ENCODE measurements around the gene WDR12.
"Not testable (repeated sequence)": the region's sequence is repeated elsewhere in the genome, so short reads cannot be mapped to it uniquely, and the experiment has no call there.

WDR12 gene

DNA sequence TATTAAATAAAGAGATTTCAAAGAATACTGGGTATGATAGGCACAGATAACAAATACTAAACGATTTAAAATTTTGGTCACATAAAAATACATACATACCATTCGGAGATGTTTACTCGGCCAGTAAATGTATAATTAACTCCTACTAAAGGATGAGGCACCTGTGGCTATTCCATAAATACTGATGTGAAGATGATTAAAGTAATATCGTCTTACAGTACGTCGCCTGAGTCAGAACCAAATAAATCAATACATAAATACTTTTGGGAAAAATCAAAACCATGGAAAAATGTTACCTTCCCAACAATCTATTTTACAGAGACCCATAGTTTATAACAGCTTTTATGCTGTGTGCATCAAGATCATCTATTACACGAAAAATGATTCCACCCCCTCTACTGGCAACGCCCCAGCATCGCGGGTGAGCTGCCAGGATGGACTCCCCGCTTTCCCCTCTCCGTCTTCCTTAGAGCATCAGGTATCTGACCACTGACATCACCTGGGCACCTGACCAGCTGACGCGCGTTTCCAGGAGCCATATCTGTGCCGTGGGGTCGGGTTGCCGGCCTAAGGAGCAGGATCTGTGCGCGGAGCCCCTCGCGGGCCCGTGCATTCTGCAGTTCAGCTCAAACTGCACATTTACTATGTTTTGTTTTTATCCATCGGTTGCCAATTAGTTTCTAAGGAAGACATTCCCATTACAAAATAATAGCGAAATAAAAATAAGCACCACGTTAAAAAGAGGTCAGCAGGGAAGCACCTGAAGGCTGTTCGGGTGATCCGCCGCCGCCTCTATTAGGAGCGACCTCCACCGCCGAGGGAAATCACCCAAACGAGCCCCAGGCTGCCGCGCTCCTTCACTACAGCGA is 40.8 kb downstream of the WDR12 start:
- no peaks in the 10 kb centered on the region for H3K9me3 ChIP-seq (ENCODE audit: insufficient read depth, low read length)
- no peaks in the 10 kb centered on the region for H3K9me2 ChIP-seq (replicated peaks; ENCODE audit: insufficient read depth, low read length)
- H4K20me1 ChIP-seq (ENCODE audit: low read depth, low read length) = no peaks in the 10 kb centered on the region
- peak overlapping the region; percentile 99 for H2AFZ ChIP-seq (ENCODE audit: low read depth, low read length, severe bottlenecking)
- H3K27me3 ChIP-seq (ENCODE audit: low read length) = no peaks in the 10 kb centered on the region
- peak overlapping the region; percentile 76 for H3K4me3 ChIP-seq (ENCODE audit: insufficient read depth, low read length, poor library complexity, severe bottlenecking)
- H3K4me2 ChIP-seq (ENCODE audit: low read depth, low read length, poor library complexity, severe bottlenecking) = peak overlapping the region; percentile 88
- H3K79me2 ChIP-seq (ENCODE audit: insufficient read depth, low read length) = no peaks in the 10 kb centered on the region
- peaks cover 27% of the 10 kb centered on the region for H3F3A ChIP-seq (ENCODE audit: insufficient read depth)
- peak overlapping the region; percentile 72 for H3K9ac ChIP-seq (ENCODE audit: low read length)
- no peaks in the 10 kb centered on the region; the same call in 1 of the 2 replicates for H3K36me3 ChIP-seq (ENCODE audit: low read length)
- H3K27ac ChIP-seq (ENCODE audit: low read depth, low read length) = no peak overlapping the region
- no peak for TF ChIP-seq EZH2phosphoT487 (conservative IDR thresholded peaks at IDR 0.05; ENCODE audit: low read length)
- TF ChIP-seq, protein P1, sequence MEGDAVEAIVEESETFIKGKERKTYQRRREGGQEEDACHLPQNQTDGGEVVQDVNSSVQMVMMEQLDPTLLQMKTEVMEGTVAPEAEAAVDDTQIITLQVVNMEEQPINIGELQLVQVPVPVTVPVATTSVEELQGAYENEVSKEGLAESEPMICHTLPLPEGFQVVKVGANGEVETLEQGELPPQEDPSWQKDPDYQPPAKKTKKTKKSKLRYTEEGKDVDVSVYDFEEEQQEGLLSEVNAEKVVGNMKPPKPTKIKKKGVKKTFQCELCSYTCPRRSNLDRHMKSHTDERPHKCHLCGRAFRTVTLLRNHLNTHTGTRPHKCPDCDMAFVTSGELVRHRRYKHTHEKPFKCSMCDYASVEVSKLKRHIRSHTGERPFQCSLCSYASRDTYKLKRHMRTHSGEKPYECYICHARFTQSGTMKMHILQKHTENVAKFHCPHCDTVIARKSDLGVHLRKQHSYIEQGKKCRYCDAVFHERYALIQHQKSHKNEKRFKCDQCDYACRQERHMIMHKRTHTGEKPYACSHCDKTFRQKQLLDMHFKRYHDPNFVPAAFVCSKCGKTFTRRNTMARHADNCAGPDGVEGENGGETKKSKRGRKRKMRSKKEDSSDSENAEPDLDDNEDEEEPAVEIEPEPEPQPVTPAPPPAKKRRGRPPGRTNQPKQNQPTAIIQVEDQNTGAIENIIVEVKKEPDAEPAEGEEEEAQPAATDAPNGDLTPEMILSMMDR (IDR thresholded peaks at IDR 0.05; ENCODE audit: insufficient read depth, low read length, poor library complexity, severe bottlenecking) = peak; percentile 69

DNA sequence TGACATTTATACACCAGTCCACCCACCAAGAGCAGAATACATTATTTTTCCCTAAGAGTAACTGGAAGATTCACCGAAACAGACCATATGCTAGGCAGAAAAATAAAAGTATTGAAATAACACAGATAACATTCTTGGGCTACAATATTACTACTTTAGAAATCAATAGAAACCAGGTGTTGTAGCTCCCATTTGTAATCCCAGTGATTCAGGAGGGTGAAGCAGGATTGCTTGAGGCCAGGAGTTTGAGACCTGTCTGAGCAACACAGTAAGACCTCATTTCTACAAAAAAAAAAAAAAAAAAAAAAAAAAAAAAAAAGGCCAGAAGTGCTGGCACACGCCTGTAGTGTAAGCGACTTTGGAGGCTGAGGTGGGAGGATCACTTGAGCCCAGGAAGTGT is 49.5 kb downstream of the WDR12 start:
- Histone ChIP-seq H3K79me2 (ENCODE audit: insufficient read depth, low read length) (no peaks in the 10 kb centered on the region), H3K27ac (ENCODE audit: low read depth, low read length) (no peak overlapping the region), H3K36me3 (ENCODE audit: low read length) (no peaks in the 10 kb centered on the region), H3K9ac (ENCODE audit: low read length) (no peak overlapping the region), H3K27me3 (ENCODE audit: low read length) (no peaks in the 10 kb centered on the region), H4K20me1 (ENCODE audit: low read depth, low read length) (no peaks in the 10 kb centered on the region), H3K9me3 (ENCODE audit: insufficient read depth, low read length) (no peaks in the 10 kb centered on the region), H3K4me2 (ENCODE audit: low read depth, low read length, poor library complexity, severe bottlenecking) (no peak overlapping the region), H2AFZ (ENCODE audit: low read depth, low read length, severe bottlenecking) (no peak overlapping the region), H3F3A (ENCODE audit: insufficient read depth) (no peaks in the 10 kb centered on the region), H3K9me2 (replicated peaks; ENCODE audit: insufficient read depth, low read length) (no peaks in the 10 kb centered on the region), H3K4me3 (ENCODE audit: insufficient read depth, low read length, poor library complexity, severe bottlenecking) (no peak overlapping the region)
- TF ChIP-seq, protein P1 (IDR thresholded peaks at IDR 0.05; ENCODE audit: insufficient read depth, low read length, poor library complexity, severe bottlenecking) = no peak
- TF ChIP-seq EZH2phosphoT487 (conservative IDR thresholded peaks at IDR 0.05; ENCODE audit: low read length) = no peak

DNA sequence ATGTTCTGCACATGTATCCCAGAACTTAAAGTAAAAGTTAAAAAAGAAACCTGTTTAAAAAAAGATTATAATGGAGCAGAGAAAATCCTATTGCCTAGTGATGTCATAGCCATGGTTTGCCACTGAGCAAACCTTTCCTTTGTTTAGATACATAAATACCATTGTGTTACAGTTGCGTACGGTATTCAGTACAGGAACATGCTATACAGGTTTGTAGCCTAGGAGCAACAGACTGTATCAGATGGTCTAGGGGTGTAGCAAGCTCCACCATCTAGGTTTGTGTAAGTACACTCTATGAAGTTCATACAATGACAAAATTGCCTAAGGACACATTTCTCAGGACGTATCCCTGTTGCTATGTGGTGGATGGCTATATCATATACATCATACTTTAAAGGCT is 52.9 kb downstream of the WDR12 start:
- Histone ChIP-seq H3F3A (ENCODE audit: insufficient read depth) (no peaks in the 10 kb centered on the region), H3K9me3 (ENCODE audit: insufficient read depth, low read length) (no peaks in the 10 kb centered on the region), H3K9ac (ENCODE audit: low read length) (no peak overlapping the region), H3K36me3 (ENCODE audit: low read length) (no peaks in the 10 kb centered on the region), H3K27ac (ENCODE audit: low read depth, low read length) (no peak overlapping the region), H3K4me3 (ENCODE audit: insufficient read depth, low read length, poor library complexity, severe bottlenecking) (no peak overlapping the region), H3K27me3 (ENCODE audit: low read length) (no peaks in the 10 kb centered on the region), H3K9me2 (replicated peaks; ENCODE audit: insufficient read depth, low read length) (no peaks in the 10 kb centered on the region), H4K20me1 (ENCODE audit: low read depth, low read length) (no peaks in the 10 kb centered on the region), H3K79me2 (ENCODE audit: insufficient read depth, low read length) (no peaks in the 10 kb centered on the region), H2AFZ (ENCODE audit: low read depth, low read length, severe bottlenecking) (no peak overlapping the region), H3K4me2 (ENCODE audit: low read depth, low read length, poor library complexity, severe bottlenecking) (no peak overlapping the region)
- TF ChIP-seq EZH2phosphoT487 (conservative IDR thresholded peaks at IDR 0.05; ENCODE audit: low read length) = no peak
- TF ChIP-seq, protein P1 (IDR thresholded peaks at IDR 0.05; ENCODE audit: insufficient read depth, low read length, poor library complexity, severe bottlenecking) = no peak

DNA sequence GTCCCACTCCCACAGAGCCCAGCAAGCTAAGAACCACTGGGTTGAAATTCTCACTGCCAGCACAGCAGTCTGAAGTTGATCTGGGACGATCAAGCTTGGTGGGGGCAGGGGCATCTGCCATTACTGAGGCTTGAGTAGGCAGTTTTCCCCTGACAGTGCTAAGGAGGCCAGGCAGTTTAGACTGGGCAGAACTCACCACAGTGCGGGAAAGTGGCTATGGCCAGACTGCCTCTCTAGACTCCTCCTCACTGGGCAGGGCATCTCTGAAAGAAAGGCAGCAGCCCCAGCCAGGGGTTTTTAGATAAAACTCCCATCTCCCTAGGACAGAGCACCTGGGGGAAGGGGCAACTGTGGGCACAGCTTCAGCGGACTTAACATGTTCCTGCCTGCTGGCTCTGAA is 62.1 kb downstream of the WDR12 start:
- not testable (repeated sequence) for H3K9me3 ChIP-seq (ENCODE audit: insufficient read depth, low read length); H4K20me1 ChIP-seq (ENCODE audit: low read depth, low read length); H3K4me2 ChIP-seq (ENCODE audit: low read depth, low read length, poor library complexity, severe bottlenecking); H3F3A ChIP-seq (ENCODE audit: insufficient read depth); H3K9me2 ChIP-seq (replicated peaks; ENCODE audit: insufficient read depth, low read length); H3K79me2 ChIP-seq (ENCODE audit: insufficient read depth, low read length); H3K27ac ChIP-seq (ENCODE audit: low read depth, low read length); H3K9ac ChIP-seq (ENCODE audit: low read length); H2AFZ ChIP-seq (ENCODE audit: low read depth, low read length, severe bottlenecking); H3K4me3 ChIP-seq (ENCODE audit: insufficient read depth, low read length, poor library complexity, severe bottlenecking); H3K36me3 ChIP-seq (ENCODE audit: low read length); H3K27me3 ChIP-seq (ENCODE audit: low read length)
